Measurements from ENCODE around the gene CLK2. TPM values are rescaled to one million over a fixed set of nuclear protein-coding genes. Genes with fewer than 3 reads are reported as not detected.

The CLK2 gene
- total and polyA plus RNA-seq, 9 of the 15 experiments (the other 6 are each of a cell fraction or from before 2014, with no cell fraction given) = 13.5 to 81.4 (median 39.6) TPM

- TF ChIP-seq ZNF444 (CRISPR knock-in tag; IDR thresholded peaks at IDR 0.05) = no peak
- TF ChIP-seq DACH1 (IDR thresholded peaks at IDR 0.05; ENCODE audit: partially characterized antibody) = peak; percentile 46
- TF ChIP-seq OTX1 (CRISPR knock-in tag; IDR thresholded peaks at IDR 0.05) = no peak
- no peak for TF ChIP-seq ATF6 (CRISPR knock-in tag; IDR thresholded peaks at IDR 0.05)
- no peak for TF ChIP-seq ZFP30 (CRISPR knock-in tag; IDR thresholded peaks at IDR 0.05; ENCODE audit: borderline replicate concordance)
- no peak for TF ChIP-seq ZKSCAN1 (IDR thresholded peaks at IDR 0.05; ENCODE audit: low read depth, low read length)
- TF ChIP-seq ZBTB2 (IDR thresholded peaks at IDR 0.05) = no peak
- TF ChIP-seq MAFF (IDR thresholded peaks at IDR 0.05; ENCODE audit: low read length) = no peak
- TF ChIP-seq SRSF9 (IDR thresholded peaks at IDR 0.05; ENCODE audit: borderline replicate concordance, low read depth, low read length) = no peak
- no peak for TF ChIP-seq ZSCAN32 (CRISPR knock-in tag; IDR thresholded peaks at IDR 0.05)
- TF ChIP-seq RAD51 (IDR thresholded peaks at IDR 0.05; ENCODE audit: borderline replicate concordance, low read depth) = no peak
- TF ChIP-seq KDM4B (IDR thresholded peaks at IDR 0.05; ENCODE audit: borderline replicate concordance in 2 of 2, low read depth in 1 of 2) = no peak
- no peak for TF ChIP-seq ZNF449 (CRISPR knock-in tag; IDR thresholded peaks at IDR 0.05)
- no peak for TF ChIP-seq E4F1 (CRISPR knock-in tag; IDR thresholded peaks at IDR 0.05; ENCODE audit: borderline replicate concordance)
- no peak for TF ChIP-seq ILK (tag; IDR thresholded peaks at IDR 0.05; ENCODE audit: borderline replicate concordance, low read depth)
- TF ChIP-seq SMARCA4 (IDR thresholded peaks at IDR 0.05) = peak; percentile 55; the same call in 1 of the 2 replicates
- TF ChIP-seq XRCC5 (IDR thresholded peaks at IDR 0.05; ENCODE audit: low read depth, low read length) = no peak
- TF ChIP-seq COPS2 (conservative IDR thresholded peaks at IDR 0.05) = no peak
- TF ChIP-seq ESRRB (CRISPR knock-in tag; IDR thresholded peaks at IDR 0.05; ENCODE audit: borderline replicate concordance) = no peak
- no peak; the same call in 1 of the 2 replicates for TF ChIP-seq MTA1 (IDR thresholded peaks at IDR 0.05; ENCODE audit: borderline replicate concordance)
- TF ChIP-seq KHSRP (IDR thresholded peaks at IDR 0.05) = no peak
- no peak for TF ChIP-seq PML (IDR thresholded peaks at IDR 0.05; ENCODE audit: low read length)
Observed at GRCh38 chr1:155226188-155226909, 47.0 kb downstream of the CLK2 start (continued).
